IPS-18a (cell line): ENCODE data around the gene AGBL1.

Experiments used
- H3K27ac ChIP-seq: one replicate; pipeline ENCODE4 v1.5.1; 2013; ENCODE audit warnings: low read length
- H3K27me3 ChIP-seq: one replicate; pipeline ENCODE4 v1.6.1; 2013; ENCODE audit warnings: mild to moderate bottlenecking, low read length; ENCODE audit not compliant: control insufficient read depth, insufficient read depth
- H3K36me3 ChIP-seq: one replicate; pipeline ENCODE4 v1.6.1; 2013; ENCODE audit warnings: low read depth, low read length; ENCODE audit not compliant: control insufficient read depth
- H3K4me1 ChIP-seq: one replicate; pipeline ENCODE4 v1.6.1; 2013; ENCODE audit warnings: low read depth, low read length; ENCODE audit not compliant: control insufficient read depth
- H3K4me3 ChIP-seq: one replicate; pipeline ENCODE4 v1.5.1; 2013; ENCODE audit warnings: low read length
- H3K9ac ChIP-seq: one replicate; pipeline ENCODE4 v1.6.1; 2013; ENCODE audit warnings: mild to moderate bottlenecking, low read length, moderate library complexity
- H3K9me3 ChIP-seq: one replicate; pipeline ENCODE4 v1.6.1; 2013; ENCODE audit warnings: low read depth, low read length; ENCODE audit not compliant: control insufficient read depth

AGBL1 gene

GRCh38 chr15:87047203-87047965 is 967.7 kb downstream of the AGBL1 start:
- Histone ChIP-seq H3K9me3 (no peaks in the 10 kb centered on the region), H3K4me3 (no peak overlapping the region), H3K36me3 (no peaks in the 10 kb centered on the region), H3K9ac (no peak overlapping the region), H3K27ac (no peak overlapping the region), H3K27me3 (no peaks in the 10 kb centered on the region), H3K4me1 (no peaks in the 10 kb centered on the region)
